T-helper 22 cell (primary cell): Measurements from ENCODE around the gene PHKG2.
A peak's percentile ranks its signal among the peaks of the same experiment; 100 is the strongest.
"Not testable (repeated sequence)": the region's sequence is repeated elsewhere in the genome, so short reads cannot be mapped to it uniquely, and the experiment has no call there.

ENCODE experiments used
- DNase-seq: peaks from one replicate; pipeline ENCODE4 v3.0.0-alpha.2; 2020; ENCODE audit warnings: low read depth

Gene PHKG2, protein sequence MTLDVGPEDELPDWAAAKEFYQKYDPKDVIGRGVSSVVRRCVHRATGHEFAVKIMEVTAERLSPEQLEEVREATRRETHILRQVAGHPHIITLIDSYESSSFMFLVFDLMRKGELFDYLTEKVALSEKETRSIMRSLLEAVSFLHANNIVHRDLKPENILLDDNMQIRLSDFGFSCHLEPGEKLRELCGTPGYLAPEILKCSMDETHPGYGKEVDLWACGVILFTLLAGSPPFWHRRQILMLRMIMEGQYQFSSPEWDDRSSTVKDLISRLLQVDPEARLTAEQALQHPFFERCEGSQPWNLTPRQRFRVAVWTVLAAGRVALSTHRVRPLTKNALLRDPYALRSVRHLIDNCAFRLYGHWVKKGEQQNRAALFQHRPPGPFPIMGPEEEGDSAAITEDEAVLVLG

DNA sequence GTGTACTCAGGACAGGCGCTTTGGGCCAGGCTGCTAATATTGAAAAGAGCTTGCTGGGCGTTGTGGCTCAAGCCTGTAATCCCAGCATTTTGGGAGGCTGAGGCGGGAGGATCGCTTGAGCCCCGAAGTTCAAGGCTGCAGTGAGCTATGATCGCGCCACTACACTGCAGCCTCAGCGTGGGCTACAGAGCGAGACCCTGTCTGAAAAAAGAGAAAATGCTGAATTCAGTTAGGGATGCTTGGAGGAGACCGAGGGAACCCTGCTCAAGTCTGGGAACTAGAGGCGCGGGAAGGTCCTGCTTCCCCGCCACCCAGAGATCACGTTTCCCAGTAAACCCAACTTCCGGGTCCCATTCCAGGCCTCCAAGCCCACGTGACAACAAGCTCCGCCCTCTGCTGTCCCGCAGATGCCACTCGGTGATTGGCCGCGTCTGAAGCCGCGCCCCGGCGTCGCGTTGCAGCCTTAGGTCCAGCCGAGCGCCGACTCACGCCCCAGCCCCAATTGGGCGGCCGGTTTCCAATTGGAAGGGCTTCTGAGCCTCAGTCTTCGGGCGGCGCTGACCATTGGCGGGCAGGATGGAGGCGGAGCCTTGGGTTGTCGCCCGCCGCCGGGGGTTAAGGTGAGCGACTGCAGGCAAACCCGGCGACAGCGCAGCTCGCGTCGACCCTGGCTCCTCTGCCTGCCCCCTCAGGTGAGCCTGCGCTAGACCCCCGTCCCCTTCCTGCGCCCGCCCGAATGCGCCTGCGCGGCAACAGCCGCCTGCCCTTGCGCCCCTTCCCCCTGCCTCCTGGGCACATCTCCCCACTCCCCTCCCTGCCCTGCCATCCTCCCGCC lies at the start of gene PHKG2:
PHKG2 (plus strand) TSS at position 627 of the 835 bp plus-strand sequence. CDS start 396 bp downstream, outside the sequence.
- DNase-seq, result peak; percentile 95

DNA sequence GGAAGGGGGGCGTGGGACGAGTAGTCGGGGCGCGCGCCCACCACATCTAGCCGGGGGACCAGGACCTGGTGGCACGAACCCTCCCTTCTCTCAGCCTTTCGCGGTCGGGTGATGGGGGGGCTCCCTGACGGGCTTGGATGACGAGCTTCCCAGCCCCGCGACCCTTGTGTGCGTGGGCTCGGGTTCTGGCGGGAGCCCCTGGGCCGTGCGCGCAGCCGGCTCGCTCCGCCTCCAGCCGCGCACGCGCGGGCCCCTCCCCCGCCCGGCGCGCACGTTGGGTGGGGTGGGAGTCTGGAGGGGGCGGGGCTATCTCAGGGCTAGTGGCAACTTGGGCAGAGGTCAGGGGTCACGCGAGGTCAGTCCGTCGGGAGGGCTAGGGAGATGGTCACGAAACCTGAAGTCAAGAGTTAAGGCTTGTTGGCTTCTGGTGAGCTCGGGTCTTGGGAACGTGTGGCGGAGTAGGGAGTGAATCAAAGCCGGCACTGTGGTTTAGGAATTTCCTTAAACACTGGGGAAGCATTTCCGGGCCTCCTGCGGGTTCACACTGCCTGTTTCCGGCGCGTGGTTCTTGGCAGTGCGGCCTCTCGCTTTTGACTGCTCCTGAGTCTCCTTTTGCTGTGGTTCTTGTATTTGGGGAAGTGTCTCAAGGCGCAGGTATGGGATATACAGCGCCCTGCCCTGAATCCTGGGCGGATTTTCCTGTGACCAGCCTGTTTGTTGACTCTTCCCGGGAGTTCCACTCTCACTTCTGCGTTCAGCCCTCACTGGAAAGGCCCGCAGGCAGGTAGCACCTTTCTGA lies 49.2 kb upstream of the PHKG2 start, which contains the start of gene SRCAP:
SRCAP (plus strand) TSS at position 356 of the 799 bp plus-strand sequence. CDS start 1,654 bp downstream, outside the sequence.
- DNase-seq, result peak; percentile 67

DNA sequence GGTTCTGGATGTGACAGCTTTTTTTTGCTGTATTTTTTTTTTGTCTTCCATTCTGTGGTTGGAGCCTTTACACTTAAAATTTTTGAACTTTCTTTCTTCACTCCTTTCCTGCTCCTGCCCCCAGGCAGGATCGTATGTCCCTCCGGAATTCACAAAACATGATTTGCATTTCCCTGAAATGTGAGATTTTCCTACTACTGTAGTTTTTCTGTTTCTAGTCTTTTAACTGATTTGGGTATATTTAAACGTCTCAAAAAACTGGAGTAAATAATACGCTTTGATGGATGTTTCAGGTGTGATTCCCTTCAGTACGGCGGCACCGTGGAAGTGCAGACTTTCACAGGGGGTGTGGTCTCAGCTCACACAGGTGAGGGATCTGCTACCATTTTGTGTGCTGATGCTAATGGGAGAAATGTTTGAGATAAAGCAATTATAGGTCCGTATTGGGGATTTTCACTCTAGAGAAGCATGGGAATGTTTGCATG lies 48.6 kb upstream of the PHKG2 start:
- no peak for DNase-seq

DNA sequence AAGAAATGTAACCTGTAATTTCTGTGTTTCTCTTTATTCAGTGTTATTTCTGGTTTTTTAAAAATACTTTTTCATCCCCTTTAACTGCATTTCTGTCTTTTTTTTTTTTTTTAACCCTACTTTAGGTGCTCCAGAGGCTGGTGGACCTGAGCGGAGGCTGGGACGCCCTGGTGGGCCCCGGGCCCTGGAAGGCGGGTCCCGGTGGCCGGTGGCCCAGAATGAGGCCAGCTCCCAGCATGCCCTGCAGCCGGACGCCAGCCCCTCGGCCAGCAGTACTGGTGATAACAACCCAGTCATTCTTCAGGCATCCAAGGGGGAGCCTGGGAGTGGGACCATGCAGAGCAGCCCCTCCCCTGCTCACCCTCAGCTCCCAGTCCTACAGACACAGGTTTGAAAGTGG lies 47.7 kb upstream of the PHKG2 start:
- no peak for DNase-seq

DNA sequence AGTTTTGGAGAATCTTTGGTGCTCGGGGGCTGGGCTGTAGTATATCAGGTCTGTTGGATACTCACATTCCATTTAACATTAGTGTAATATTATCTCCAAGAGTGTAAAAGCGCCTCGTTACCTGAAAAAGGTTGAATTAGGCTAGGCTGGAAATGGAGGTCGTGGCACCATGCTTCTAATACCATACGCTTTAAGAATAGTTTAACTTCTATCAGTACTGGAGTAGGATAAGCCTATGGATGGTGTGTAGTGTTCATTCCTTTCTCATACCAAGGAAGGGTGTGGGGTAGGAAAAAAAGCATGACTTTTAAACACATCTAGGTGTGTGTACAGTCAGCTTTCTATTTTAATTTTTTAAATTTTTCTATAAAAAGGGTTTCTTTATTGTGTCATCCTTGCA lies 47.3 kb upstream of the PHKG2 start:
- no peak for DNase-seq

DNA sequence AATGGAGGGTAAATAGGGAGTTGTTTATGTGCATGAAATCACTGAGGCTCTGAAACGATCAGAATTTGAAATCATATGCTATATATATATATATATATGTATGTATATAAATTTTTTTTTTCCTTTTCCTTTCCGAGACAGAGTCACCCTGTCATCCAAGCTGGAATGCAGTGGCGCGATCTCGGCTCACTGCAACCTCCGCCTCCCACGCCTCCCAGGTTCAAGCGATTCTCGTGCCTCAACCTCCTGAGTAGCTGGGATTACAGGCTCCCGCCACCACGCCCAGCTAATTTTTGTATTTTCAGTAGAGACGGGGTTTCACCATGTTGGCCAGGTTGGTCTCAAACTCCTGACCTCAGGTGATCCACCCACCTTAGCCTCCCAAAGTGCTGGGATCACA lies 45.2 kb upstream of the PHKG2 start:
- DNase-seq, result not testable (repeated sequence)

DNA sequence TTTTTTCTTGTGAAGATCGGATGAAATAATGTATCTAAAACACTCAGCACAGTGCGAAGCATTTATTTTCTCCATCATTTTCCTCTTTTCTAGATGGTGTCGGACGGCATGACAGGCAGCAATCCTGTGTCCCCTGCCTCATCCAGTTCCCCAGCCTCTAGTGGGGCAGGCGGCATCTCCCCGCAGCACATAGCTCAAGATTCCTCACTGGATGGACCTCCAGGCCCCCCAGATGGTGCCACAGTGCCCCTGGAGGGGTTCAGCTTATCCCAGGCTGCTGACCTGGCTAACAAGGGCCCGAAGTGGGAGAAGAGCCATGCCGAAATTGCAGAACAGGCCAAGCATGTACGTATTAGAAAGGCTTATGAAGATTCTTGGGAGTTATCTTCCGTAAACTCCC lies 44.3 kb upstream of the PHKG2 start:
- DNase-seq, result no peak

DNA sequence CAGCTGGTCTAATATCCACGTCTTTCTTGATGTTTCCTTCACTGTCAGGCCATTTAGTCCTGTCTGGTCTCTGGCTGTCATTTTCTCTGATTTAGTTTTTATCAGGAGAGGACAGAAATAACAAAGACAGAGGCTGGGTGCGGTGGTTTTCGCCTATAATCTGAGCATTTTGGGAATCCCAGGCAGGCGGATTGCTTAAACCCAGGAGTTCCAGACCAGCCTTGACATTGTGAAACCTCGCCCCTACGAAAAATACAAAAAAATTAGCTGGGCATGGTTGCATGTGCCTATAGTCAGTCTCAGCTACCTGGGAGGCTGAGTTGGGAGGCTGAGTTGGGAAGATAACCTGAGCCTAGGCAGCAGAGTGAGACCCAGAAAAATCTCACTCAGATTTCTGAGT lies 42.2 kb upstream of the PHKG2 start:
- DNase-seq, result no peak

DNA sequence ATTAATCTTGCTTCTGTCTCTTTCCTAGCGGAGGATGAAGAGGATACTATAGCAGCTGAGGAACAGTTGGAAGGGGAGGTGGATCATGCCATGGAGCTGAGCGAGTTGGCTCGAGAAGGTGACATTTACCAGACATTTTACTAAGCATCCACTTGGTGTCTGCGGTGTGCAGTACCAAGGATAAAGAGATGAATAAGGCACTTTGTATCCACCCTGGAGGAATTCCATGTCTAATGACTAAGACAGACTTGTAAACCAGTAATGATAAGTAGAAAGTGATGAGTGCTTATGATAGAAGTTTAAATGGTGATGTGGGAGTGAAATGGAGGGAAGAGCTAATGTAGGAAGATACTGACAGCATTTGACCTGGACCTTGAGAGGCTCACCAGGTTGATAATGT lies 37.3 kb upstream of the PHKG2 start:
- no peak for DNase-seq

DNA sequence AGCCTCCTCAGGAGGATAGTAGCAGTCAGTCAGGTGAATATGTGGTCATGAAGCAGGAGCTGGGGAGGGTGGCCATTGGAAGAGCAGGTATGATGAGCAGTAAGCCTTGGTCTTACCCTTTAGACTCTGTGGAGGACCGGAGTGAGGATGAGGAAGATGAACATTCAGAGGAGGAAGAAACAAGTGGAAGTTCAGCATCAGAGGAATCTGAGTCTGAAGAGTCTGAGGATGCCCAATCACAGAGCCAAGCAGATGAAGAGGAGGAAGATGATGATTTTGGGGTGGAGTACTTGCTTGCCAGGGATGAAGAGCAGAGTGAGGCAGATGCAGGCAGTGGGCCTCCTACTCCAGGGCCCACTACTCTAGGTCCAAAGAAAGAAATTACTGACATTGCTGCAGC lies 36.5 kb upstream of the PHKG2 start:
- DNase-seq, result no peak

DNA sequence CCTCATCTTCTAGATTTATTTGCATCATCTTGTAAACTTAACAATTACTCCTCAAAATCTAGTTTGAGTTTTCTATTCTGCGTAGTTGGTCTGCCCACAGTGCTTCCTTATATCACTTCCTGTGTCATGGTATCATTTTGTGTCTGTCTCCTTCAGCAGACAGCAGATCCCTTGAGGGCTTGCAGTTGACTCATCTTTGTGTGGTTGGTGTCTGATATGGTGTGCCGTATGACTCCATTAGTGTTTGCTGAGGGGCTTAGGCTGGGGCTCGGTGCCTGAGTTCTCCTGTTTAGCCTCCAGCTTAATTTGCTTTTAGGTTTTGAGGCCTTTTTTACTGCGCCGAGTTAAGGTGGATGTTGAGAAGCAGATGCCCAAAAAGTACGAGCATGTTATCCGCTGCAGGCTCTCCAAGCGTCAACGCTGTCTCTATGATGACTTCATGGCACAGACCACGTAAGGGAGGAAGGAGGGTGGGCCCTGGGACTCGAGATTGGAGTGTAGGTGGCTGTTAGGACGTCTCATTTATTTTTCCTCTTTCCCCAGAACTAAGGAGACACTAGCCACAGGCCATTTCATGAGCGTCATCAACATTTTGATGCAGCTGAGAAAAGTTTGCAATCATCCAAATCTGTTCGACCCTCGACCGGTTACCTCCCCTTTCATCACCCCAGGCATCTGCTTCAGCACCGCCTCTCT lies 32.3 kb upstream of the PHKG2 start:
- peak; percentile 37 for DNase-seq

DNA sequence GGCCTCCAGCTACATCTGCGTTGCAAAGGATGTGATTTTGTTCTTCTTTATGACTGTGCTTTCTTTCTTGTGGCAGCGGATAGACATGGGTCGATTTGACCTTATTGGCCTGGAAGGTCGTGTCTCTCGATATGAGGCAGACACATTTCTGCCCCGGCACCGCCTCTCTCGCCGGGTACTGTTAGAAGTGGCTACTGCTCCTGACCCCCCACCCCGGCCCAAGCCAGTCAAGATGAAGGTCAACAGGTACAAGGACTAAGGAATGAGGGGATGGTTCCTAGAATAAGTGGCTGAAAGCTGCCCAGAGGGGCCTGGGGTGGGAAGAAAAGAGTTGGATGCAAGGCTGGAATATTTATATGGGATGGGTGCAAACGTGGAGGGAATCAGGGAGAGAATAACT lies 28.1 kb upstream of the PHKG2 start:
- DNase-seq, result no peak

DNA sequence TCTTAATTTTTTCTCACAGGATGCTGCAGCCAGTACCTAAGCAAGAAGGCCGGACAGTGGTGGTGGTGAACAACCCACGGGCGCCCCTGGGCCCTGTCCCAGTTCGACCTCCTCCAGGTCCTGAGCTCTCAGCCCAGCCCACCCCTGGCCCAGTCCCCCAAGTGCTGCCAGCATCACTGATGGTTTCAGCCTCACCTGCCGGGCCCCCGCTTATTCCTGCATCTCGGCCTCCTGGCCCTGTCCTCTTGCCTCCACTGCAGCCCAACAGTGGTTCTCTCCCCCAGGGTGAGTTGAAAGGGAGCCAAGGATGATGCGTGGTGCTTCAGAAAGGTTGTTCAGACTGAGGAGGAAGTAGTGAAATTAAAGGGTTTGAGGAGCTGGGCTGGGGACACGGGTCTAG lies 27.5 kb upstream of the PHKG2 start:
- no peak for DNase-seq

DNA sequence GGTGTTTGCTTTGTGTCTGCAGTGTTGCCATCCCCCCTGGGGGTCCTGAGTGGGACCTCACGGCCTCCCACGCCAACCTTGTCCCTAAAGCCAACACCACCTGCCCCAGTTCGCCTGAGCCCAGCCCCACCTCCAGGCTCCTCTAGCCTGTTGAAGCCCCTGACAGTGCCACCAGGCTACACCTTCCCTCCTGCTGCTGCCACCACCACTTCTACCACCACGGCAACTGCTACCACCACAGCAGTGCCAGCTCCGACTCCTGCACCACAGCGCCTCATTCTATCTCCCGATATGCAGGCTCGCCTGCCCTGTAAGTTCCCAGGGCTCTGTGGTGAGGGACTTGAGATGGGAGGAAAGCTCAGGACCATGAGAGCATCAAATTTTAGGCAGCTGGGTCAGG lies 27.1 kb upstream of the PHKG2 start:
- no peak for DNase-seq

DNA sequence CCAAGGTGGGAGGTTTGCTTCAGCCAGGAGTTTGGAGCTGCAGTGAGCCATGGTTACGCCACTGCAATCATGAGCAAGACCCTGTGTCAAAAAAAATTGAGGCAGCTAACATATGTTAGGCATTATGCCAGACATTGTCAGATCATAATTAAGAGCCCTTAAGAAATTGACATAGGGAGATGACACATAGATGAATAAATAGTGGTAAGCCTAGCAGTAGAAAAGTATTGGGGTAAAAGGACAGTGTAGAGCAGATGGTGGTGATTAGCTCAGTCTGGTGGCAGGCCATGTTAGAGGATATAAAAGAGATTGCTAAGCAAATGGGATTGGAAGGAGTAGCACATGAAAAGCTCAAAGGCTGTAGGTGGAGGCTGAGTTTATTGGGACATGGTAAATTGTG lies 26.6 kb upstream of the PHKG2 start:
- no peak for DNase-seq

DNA sequence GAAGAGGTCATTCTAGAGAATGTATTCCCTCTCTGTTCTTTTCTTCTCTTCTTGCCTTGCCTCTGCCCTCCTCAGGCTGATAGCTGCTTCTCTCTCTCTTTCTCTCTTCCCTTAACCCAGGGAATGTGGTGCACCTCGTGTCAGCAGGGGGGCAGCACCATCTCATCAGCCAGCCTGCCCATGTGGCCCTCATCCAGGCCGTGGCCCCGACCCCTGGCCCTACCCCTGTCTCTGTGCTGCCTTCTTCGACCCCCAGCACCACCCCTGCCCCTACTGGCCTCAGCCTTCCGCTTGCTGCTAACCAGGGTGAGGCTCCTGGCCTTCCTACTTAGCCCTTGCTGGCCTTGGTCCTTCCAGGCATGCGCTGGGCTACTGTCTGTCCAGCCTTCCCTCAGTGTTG lies 25.8 kb upstream of the PHKG2 start:
- DNase-seq, result no peak

DNA sequence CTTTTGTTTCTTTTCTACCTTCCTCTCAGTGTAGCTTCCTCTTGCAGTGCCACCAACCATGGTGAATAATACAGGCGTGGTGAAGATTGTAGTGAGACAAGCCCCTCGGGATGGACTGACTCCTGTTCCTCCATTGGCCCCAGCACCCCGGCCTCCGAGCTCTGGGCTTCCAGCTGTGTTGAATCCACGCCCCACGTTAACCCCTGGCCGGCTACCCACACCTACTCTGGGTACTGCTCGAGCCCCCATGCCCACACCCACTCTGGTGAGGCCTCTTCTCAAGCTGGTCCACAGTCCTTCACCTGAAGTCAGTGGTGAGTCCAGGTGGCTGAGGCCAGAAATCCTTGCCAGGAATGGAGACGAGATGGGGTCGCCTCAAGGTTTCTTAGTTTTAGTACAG lies 25.3 kb upstream of the PHKG2 start:
- DNase-seq, result no peak

DNA sequence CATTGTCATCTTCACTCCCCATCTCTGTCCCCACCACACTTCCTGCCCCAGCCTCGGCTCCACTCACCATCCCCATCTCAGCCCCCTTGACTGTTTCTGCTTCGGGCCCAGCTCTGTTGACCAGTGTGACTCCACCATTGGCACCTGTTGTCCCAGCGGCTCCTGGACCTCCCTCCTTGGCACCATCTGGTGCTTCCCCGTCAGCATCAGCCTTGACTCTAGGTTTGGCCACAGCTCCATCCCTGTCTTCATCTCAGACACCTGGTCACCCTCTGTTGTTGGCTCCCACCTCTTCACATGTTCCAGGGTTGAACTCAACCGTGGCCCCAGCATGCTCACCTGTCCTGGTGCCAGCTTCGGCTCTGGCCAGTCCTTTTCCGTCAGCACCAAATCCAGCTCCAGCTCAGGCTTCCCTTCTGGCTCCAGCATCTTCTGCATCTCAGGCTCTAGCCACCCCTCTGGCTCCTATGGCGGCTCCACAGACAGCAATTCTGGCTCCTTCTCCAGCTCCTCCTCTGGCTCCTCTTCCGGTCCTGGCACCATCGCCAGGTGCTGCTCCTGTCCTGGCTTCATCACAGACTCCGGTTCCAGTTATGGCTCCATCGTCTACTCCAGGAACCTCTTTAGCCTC lies 24.4 kb upstream of the PHKG2 start:
- no peak for DNase-seq

DNA sequence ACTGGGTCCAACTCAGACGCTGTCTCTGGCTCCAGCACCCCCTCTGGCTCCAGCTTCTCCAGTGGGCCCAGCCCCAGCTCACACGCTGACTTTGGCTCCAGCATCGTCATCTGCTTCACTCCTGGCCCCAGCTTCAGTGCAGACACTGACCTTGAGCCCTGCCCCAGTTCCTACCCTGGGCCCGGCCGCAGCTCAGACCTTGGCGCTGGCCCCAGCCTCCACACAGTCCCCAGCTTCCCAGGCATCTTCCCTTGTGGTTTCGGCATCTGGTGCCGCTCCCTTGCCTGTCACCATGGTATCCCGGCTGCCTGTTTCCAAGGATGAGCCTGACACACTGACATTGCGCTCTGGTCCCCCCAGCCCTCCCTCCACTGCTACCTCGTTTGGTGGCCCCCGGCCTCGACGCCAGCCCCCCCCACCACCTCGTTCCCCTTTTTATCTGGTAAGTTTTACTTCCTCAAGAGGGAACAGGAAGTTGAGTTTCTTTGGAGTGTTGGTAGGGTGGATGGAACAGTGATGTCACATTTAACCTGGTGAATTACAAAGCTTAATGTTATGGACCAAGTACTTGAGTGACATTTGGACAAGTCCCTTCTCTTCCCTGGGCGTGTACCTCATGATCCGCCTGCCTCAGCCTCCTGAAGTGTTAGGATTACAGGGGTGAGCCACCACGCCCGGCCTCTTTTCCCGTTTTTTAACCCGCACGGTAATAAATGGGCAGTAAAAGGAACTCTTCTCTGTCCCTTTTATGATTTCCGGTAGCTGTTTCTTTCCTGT lies 23.4 kb upstream of the PHKG2 start:
- no peak for DNase-seq

DNA sequence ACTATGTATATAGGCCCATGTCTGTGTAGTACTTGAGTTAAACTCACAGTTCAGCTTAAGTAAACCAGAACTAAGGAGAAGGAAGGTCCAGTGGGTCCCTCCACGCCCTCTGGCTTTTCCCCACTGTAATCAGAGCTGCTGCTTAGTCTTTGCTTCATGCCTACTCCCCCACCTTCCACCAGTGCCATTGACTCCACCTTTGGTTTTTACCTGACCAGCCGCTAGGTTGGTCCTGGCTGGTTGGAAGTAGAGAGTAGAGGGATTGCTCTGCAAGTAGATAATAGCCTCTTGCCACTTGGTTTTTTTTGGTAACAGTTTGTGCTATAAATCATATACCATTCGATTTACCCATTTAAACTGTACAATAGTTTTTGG lies 22.8 kb upstream of the PHKG2 start:
- DNase-seq, result no peak
